GM19099 (cell line): ENCODE data around the gene RAD18.

ENCODE experiments used
- POLR2A ChIP-seq: IDR thresholded peaks from 3 replicates; pipeline ENCODE4 v1.6.1; 2011; ENCODE audit warnings: low read depth; ENCODE audit not compliant: insufficient read length; ENCODE audit errors: extremely low read depth

Gene RAD18

DNA sequence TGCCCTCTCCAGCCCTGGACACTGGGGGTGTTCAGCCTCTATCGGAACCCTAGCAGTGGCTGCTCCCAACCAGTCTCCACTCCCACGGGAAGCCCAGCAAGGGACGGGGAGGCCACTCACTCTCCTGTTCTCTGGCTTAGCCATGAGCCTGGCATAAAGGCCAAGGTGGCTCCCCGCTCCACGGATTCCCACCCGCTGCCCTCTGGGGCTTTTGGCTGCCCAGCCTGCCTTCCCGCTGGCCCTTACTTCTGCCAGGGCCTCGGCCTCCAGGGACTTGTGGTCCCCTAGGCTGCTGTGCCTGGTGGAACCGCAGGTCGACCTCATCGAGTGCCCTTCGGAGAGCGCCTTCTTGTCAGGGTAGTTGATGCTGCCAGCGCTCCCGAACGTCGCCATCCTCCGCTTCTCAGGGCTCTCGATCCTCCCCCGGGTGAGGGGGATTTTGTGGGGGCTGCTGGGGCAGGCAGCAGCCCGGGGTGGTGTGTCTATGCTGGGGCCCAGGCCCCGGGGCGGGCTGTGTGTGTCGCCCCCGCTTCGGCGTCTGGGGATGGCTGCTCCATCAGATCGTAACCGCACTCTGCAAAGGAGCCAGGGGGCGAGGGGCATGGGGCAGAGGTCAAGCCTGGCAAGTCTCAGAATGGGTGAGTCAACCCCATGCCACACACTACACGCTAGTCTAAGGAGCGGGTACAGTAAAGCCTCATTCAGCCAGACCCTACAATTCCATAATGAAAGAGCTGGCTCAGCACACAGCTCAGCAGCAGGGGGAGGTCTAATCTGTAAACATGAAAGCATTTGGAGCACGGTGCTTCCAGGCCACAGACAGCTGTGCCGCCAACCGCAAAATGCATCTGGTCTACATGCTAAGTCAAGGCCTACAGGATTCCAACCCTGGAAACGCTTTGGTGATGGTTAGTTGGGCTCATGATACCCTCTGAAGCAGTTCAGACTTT is 27.3 kb upstream of the RAD18 start:
- no peak for TF ChIP-seq POLR2A

DNA sequence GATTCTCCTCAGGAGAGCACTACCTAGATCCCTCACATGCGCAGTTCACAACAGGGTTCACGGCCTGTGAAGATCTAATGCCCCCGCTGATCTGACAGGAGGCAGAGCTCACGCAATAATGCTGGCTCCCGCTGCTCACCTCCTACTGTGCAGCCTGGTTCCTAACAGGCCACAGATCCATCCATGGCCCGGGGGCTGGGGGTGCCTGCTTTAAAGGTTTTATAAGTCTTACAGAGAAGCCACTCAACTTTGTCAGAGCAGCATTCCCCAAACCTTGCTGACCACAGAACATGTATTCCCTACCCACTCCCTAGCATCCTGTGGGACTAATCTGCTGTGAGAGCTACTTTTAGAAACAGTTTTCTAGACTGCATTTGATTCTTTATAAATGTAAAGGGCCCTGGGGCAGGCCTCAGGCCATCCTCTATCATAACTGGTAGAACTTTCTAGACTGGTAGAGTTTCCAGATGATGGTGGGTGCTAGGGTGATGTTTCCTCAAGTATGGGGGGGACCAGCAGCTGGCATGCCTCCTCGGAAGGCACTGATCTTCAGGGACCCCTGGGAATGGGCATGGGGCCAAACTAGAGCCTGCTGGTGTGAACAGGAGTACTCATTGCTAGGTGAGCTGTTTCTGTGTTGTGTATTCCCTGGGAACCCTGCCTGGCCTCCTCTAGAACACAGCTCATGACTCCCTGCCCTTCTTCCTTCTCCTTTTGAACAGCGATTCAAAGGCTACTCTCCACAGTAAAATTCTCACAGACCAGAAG is 25.7 kb upstream of the RAD18 start:
- no peak for TF ChIP-seq POLR2A

DNA sequence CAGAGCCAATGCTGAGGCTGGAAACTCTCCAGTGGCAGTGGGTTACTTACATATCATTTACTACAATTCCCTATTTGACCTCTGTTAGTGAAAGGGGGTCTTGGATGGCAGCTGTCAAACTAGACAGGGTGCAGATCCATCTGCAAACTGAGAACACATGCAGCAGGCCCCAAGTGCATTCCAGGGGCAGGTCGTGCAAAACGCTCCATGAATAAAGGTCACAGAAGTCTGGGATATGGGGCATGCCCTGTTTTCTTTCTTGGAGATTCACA is 25.0 kb upstream of the RAD18 start:
- no peak for TF ChIP-seq POLR2A

DNA sequence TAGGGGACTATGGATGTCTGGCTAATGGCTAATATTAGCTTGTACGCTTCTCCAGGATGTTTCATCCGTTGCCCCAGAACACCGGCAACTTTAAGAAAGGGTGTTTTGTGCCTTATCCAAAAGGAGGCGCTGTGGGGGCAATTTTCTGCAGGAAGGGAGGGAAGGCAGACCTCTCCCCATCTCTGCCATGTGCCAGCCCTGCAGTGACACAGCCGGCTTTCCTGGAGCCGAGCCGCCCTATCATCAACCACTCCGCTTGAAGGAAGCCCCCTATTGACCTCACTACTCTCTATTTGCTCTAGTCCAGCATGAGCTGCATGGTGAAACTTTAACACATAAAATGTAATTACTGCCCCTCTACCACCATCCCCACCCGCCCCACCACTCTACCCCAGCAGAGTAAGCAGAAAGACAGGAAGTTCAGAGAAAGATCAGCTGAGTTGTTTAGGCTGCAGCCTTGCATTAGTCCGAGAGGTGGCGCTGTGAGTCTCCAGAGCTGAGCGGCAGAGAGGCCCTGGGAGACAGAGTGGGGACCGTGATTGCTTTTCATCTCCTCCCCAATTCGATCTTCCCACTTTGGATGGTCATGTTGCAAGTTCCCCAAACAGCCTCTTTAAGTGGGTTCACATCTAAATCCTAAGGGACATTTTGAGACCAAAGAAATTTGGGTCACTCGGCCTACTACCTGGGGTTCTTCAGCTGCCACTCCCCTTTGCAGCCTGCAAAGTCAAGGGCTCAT is 24.5 kb upstream of the RAD18 start:
- TF ChIP-seq POLR2A, result no peak

DNA sequence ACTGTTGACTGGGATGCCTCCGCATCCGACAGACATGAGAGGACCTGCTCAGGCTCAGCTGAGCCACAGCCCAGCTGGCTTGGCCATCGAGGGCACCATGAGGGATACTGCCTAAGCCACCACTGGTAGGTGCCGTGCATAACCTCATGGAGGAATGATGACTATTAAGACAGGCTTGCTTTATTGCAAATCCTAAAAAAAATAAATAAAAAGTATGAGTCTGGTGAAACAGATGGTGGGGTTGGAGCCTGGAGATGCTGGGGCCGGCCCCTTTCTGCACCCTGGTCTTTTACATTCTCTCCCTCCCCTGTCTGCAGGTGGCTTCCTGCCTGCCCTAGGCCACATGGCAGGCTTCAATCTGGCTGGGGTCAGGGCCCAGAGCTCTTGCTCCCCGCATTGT is 24.0 kb upstream of the RAD18 start:
- no peak for TF ChIP-seq POLR2A

DNA sequence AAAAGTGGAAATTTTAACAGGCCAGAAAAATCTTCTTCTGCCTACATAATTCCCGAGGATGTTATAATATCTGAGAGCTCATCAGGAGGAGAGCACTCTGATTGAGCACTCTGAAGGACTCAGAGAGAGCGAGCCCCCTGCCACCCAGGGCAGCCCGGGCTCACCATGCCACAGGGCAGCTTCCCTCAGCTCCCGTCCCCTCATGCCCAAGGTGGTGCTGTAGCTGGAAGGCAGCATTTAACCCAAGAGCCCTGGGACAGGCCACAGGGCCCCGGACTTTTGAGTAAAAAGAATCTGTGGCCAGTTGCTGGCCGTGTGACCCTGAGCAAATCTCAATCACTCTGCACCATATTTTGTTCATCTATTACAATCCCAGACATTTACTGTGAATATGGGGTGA is 23.5 kb upstream of the RAD18 start:
- TF ChIP-seq POLR2A, result no peak

DNA sequence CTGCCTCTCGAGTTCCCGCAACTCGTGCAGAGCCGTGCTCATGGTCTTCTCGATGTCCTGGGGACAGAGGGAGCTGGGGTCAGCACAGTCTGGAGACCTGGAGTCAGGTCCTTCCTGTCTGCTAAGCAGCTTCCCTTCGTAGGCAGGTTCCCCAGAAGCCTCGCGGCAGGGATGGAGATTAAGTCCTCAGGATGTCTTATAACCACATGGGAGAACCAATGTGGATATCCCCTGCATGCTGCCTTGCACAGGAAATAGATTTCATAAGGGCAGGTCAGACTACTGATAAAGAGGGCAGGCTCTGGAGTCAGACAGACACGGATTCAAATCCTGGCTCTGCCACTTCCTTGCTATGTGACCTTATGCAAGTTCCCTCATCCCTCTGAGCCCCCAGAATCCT is 22.6 kb upstream of the RAD18 start:
- no peak for TF ChIP-seq POLR2A

DNA sequence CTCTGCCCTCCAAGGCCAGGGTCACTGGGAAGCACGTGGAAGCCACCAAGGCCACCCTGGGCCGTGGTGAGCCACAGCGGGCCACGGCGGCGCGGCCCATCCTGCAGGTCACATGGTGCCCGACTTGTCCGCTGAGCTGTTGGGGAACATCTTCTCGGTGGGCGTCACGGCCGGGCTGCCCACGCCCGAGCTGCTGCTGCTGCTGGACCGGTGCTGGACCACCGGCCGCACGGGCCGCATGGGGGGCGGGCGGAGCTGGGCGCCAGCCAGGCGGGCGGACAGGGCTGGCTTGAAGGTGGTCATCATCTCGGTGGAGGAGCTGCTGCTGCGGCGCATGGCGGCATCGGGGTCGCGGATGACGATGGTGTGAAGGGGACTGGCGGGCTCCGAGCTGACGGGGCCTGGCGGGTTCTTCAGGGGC is 22.1 kb upstream of the RAD18 start:
- no peak for TF ChIP-seq POLR2A

DNA sequence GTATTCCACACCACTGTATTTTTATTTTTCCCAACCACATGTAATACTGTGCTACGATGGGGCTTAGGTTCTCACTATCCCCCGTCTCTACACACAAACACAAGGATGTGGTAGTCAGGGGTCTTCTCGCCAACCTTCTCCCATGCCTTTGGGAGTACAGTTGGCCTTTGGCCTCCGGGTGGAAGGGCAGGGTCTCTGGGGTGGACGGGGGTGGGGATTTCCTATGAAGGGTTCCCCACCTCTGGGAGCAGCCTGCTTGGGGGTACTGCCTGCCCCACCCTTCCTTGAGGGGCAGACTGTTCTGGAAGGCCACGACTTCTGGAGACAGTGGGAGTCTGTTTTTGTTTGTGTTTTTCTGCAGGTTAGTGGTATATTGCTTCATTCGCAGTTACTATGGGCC is 21.3 kb upstream of the RAD18 start:
- no peak for TF ChIP-seq POLR2A

DNA sequence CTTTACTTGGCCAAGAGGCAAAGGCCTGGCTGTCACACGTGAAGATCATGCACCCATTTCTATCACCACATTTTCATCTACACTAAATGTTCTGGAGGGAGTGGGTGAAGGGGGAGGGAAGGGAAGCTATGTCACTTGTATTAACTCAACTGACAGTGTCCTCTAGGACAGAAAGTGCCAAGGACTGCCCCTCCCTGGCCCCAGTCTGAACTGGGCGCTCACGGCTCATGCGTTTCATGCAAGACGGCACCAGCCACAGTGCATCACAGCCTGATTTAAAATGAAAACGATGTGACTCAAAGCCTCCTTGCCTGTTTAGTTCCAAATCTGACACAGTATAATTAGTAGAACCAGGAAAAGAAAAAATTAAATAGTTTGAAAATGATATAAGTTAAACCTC is 20.8 kb upstream of the RAD18 start:
- no peak for TF ChIP-seq POLR2A

DNA sequence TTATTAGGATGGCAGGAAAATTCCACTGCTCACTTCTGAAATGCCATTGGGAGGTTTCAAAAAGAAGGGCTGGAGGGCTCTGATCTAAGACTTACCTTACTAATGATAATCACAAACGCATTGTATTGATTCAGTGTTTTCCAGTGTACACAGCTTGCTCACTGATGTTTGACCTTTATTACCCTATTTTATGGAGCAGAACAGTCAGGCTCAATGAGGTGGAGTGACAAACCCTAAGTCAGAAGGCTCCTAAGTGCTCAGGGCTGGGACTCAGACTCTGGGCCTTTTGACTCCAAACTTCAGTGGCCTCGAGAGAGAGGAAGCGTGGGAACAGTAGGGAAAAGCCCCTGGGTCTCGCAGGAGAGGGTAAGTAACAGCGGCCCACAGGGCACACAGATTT is 20.3 kb upstream of the RAD18 start:
- TF ChIP-seq POLR2A, result no peak

DNA sequence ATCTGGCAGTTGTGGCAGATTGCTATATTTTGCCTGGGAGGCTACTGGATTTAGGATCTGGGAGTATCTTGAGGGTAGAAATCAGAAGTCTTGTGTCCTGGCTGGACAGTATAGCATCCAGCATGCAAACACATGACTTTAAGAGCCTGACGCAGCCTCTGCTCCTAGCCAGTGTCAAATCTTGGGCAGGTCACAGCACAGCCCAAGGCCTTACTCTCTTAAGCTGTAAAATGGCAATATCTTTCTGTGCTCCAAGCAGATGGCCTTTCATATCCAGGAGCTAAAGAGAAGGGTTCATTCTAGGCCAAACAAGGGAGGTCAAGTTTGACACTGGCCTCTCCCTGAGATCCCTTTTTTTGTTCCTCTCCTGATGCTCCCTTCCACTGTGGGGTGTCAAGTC is 19.8 kb upstream of the RAD18 start:
- no peak for TF ChIP-seq POLR2A

DNA sequence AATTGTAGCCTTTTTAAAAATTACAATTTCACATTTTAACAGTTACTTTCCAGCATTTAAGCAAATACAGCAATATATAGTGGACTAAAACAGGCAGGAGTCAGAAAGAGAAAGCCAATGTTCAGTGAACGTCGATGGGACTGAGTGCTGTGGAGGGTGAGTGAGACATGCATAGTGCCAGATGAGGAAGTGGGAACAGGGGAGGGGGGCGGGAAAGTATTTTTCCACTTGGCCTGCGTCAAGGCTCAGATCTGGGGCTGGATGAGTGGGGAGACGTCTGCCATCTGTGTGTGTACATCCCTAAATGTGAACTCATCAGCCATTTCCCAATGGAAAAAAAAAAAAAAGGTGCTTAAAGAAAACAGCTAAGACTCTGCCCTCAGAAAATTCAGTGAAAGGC is 19.2 kb upstream of the RAD18 start:
- TF ChIP-seq POLR2A, result no peak

DNA sequence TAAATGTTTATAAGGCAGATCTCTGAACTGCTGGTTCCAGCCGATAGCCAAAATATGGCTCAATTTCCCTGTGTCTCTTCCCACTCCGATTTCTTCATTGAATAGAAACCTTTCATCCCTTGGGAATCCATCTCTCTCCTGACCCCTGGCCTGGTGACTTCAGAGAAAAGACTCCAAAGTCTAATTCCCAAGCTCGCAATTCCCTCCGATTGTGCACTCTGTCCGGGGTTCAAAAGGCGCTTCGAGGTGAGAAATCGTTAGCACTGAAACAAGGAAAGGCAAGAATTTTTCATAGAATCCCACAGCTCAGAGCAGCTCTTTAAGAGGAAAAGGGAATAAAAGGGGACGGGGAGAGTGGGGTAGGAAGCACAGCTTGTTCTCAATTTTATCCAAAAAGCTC is 18.4 kb upstream of the RAD18 start:
- TF ChIP-seq POLR2A, result no peak

DNA sequence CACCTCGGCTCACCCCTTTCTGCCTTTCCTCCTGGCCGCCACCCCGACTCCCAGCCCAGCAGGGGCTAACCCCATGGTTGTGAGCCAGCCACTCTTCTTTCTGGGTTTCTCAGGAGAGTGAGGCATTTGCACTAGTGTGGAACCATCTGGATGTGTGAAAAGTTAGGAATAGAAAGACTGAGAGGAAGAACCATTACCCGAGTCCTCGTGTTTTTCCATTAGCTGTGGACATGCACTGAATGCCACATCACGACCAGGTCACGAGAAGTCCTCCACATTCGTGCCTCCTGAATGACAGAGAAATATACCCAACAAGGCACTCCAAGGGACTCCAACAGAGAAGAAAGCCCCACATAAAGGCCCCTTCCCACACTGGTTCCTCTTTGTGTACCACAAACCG is 18.0 kb upstream of the RAD18 start:
- no peak for TF ChIP-seq POLR2A
